K562 (cell line): ENCODE data around the gene LCP2. TPM values are rescaled to one million over a fixed set of nuclear protein-coding genes. Genes with fewer than 3 reads are reported as not detected.

Source experiments
- ATAC-seq: fragments of 200-7000 bp; cut with Tn5 transposase; 3 replicates; pipeline ENCODE4 v1.9.1; 2020; ENCODE audit warnings: moderate library complexity
- BruUV-seq: library from RNA; stranded (reverse); fragments of 400-500 nt; replicated peaks from 2 replicates; lab custom pipeline; 2021; lab: Mats Ljungman, UMichigan
- CTCF ChIA-PET: fragments of 300-600 bp; formaldehyde crosslinking; extraction: SDS; loops from one replicate; lab custom pipeline; 2021; ENCODE audit warnings: low intra/inter-chr PET ratio; lab: Yijun Ruan, JAX
- POLR2A ChIA-PET: fragments of 300-600, 350-650 bp; sonication (Branson Sonifier 250); formaldehyde crosslinking; extraction: SDS; loops from one replicate; lab custom pipeline; 2021; ENCODE audit warnings: antibody characterized with exemption, inconsistent platforms; lab: Yijun Ruan, JAX
- DNase-seq, 4 experiments: peaks; one replicate each; pipeline versions ENCODE4 v3.0.0 to v3.0.0-alpha.2; 2011 to 2018; ENCODE audit warnings: low spot score in 3 of 4, mixed read lengths in 3 of 4; ENCODE audit errors: extremely low read depth in 1 of 4
- FAIRE-seq: peaks from 2 replicates; lab custom pipeline; 2011; peaks lifted over from hg19 to GRCh38; lab: Jason Lieb, UNC
- H2AFZ ChIP-seq: 2 replicates; pipeline ENCODE4 v1.6.0; 2011; ENCODE audit warnings: low read depth, low read length, control low read depth, inconsistent platforms
- H3K27ac ChIP-seq: fragments of 200-600 bp; 3 replicates; pipeline ENCODE4 v1.8.0; 2011; ENCODE audit warnings: low read depth, mild to moderate bottlenecking, control low read depth, inconsistent platforms, low read length, moderate library complexity, mixed read lengths; ENCODE audit errors: extremely low read depth
- H3K27me3 ChIP-seq, 2 experiments: fragments of 300-600 bp in 1 of 2; 2 replicates in 1 of 2; 3 replicates in 1 of 2; pipeline versions ENCODE4 v1.6.0 to v1.8.0; 2011; ENCODE audit warnings: inconsistent platforms in 2 of 2, low read length in 2 of 2, mild to moderate bottlenecking in 1 of 2, mixed read lengths in 1 of 2, moderate library complexity in 1 of 2; ENCODE audit not compliant: control insufficient read depth in 2 of 2, insufficient read depth in 2 of 2
- H3K36me3 ChIP-seq: fragments of 300-600 bp; 3 replicates; pipeline ENCODE4 v1.8.0; 2011; ENCODE audit warnings: mild to moderate bottlenecking, low read length, inconsistent platforms; ENCODE audit not compliant: control insufficient read depth, insufficient read depth
- H3K4me1 ChIP-seq, 2 experiments: fragments of 200-600 bp in 1 of 2; replicated peaks in 1 of 2; 2 replicates in 1 of 2; 3 replicates in 1 of 2; pipeline versions ENCODE4 v1.5.1 to v1.8.0; 2011; ENCODE audit warnings: inconsistent platforms in 2 of 2, low read length in 2 of 2, mild to moderate bottlenecking in 1 of 2, mixed read lengths in 1 of 2, moderate library complexity in 1 of 2; ENCODE audit not compliant: control insufficient read depth in 2 of 2, insufficient read depth in 2 of 2
- H3K4me2 ChIP-seq: 2 replicates; pipeline ENCODE4 v1.6.1; 2011; ENCODE audit warnings: low read length, control low read depth, inconsistent platforms, mixed read lengths; ENCODE audit not compliant: insufficient read depth
- H3K4me3 ChIP-seq: fragments of 200-600 bp; sonication (generic), shearing (Covaris generic); 2 replicates; pipeline ENCODE4 v1.5.1; 2016; ENCODE audit warnings: control low read depth, inconsistent platforms
- H3K79me2 ChIP-seq: fragments of 200-600 bp; 3 replicates; pipeline ENCODE4 v1.8.0; 2011; ENCODE audit warnings: low read length, inconsistent platforms; ENCODE audit not compliant: control insufficient read depth, insufficient read depth
- H3K9ac ChIP-seq, 2 experiments: 2 replicates each; pipeline versions ENCODE4 v1.6.0 to v1.6.1; 2011; ENCODE audit warnings: low read depth in 2 of 2, low read length in 2 of 2, control low read depth in 1 of 2, inconsistent platforms in 1 of 2, mild to moderate bottlenecking in 1 of 2, mixed read lengths in 1 of 2; ENCODE audit not compliant: insufficient read depth in 1 of 2
- H3K9me1 ChIP-seq: one replicate; pipeline ENCODE4 v1.6.0; 2011; ENCODE audit warnings: inconsistent platforms, mild to moderate bottlenecking, low read length, moderate library complexity; ENCODE audit not compliant: control insufficient read depth, insufficient read depth
- H3K9me3 ChIP-seq: replicated peaks from 2 replicates; pipeline ENCODE4 v1.5.1; 2011; ENCODE audit warnings: low read depth, low read length, inconsistent platforms; ENCODE audit not compliant: control insufficient read depth, insufficient read depth
- H4K20me1 ChIP-seq: replicated peaks from 2 replicates; pipeline ENCODE4 v1.6.1; 2011; ENCODE audit warnings: low read length, inconsistent platforms, mixed read lengths; ENCODE audit not compliant: control insufficient read depth, insufficient read depth
- CREBBP ChIP-seq: IDR thresholded peaks from one replicate; pipeline ENCODE4 v1.6.1; 2012; ENCODE audit warnings: low read depth, mild to moderate bottlenecking, control low read depth, inconsistent platforms, low read length
- FOXK1 ChIP-seq: sonication (generic); formaldehyde crosslinking; IDR thresholded peaks from 2 replicates; pipeline ENCODE4 v1.8.0; 2022; ENCODE audit warnings: missing genetic modification reagents, mild to moderate bottlenecking, borderline replicate concordance
- HNRNPH1 ChIP-seq: fragments of 200-400 bp; formaldehyde crosslinking; optimal IDR thresholded peaks from 2 replicates; pipeline ENCODE3; 2017; ENCODE audit warnings: low read depth, mild to moderate bottlenecking, low read length, moderate library complexity
- HOXB6 ChIP-seq: fragments of 250-450 bp; sonication (Bioruptor Pico); IDR thresholded peaks from 2 replicates; pipeline ENCODE4 v1.5.1; 2022; ENCODE audit warnings: mild to moderate bottlenecking, borderline replicate concordance
- POLR2G ChIP-seq: fragments of 200-400 bp; formaldehyde crosslinking; IDR thresholded peaks from 2 replicates; pipeline ENCODE4 v1.6.1; 2017; ENCODE audit warnings: low read depth, mild to moderate bottlenecking, antibody characterized with exemption, low read length, moderate library complexity
- SMARCB1 ChIP-seq: IDR thresholded peaks from 2 replicates; pipeline ENCODE4 v1.6.1; 2011; ENCODE audit warnings: improper control_type of control experiment, low read depth; ENCODE audit not compliant: insufficient read length
- SRF ChIP-seq, 2 experiments: fragments of 250-450, 450-650 bp in 1 of 2; sonication (Bioruptor Pico) in 1 of 2; sonication (generic) in 1 of 2; formaldehyde crosslinking; IDR thresholded peaks; 2 replicates each; pipeline versions ENCODE4 v1.5.0 to v1.5.1; 2020 to 2022; ENCODE audit warnings: mild to moderate bottlenecking in 1 of 2, missing genetic modification reagents in 1 of 2
- SRSF1 ChIP-seq: fragments of 200-400 bp; formaldehyde crosslinking; IDR thresholded peaks from 2 replicates; pipeline ENCODE4 v1.6.1; 2017; ENCODE audit warnings: mild to moderate bottlenecking, low read depth, low read length, moderate library complexity
- WGBS: fragments of 100-300 bp; shearing (Covaris generic); methylation state at CpG from one replicate; pipeline ENCODE4 v1.1.6; 2016; ENCODE audit warnings: low coverage, mixed read lengths; ENCODE audit not compliant: insufficient coverage; ENCODE audit errors: missing lambda C conversion rate; 5-methylcytosine and 5-hydroxymethylcytosine counted together
- in situ Hi-C: fragments of 300-500 bp; cut with MboI; formaldehyde crosslinking; loops from 4 replicates; pipeline ENCODE4 v1.15.0; 2018; ENCODE audit warnings: inconsistent platforms, mixed read lengths
- intact Hi-C: fragments of 100-400 bp; cut with micrococcal nuclease; formaldehyde crosslinking; loops from 2 replicates; pipeline ENCODE4 v1.14.2; 2022
- polyA plus RNA-seq, 8 experiments: library from polyadenylated mRNA; depleted of rRNA in 4 of 8; stranded (reverse) in 5 of 8; unstranded in 3 of 8; fragments of >200 nt; fragmentation: Nextera tagmentation in 2 of 8; fragmentation: Illumina TruSeq in 1 of 8; extraction: Ambion mirVana in 2 of 8; extraction: Trizol in 1 of 8; gene quantifications; 2 replicates each; pipeline versions ENCODE4 v1.2.1 to v1.2.3, GENCODE V29; 2011 to 2014; ENCODE audit warnings: inconsistent platforms in 1 of 8, missing spikeins in 1 of 8
- total RNA-seq, 7 experiments: library from RNA; depleted of rRNA in 6 of 7; stranded (reverse); fragments of >200 nt in 6 of 7; fragmentation: Illumina TruSeq in 2 of 7; extraction: Trizol in 2 of 7; gene quantifications; 2 replicates each; pipeline versions ENCODE4 v1.2.1 to v1.2.3, GENCODE V29; 2011 to 2021; ENCODE audit warnings: low replicate concordance in 1 of 7
- TF ChIP-seq, protein P1 (sequence below): fragments of 250-450 bp; sonication (Bioruptor Pico); IDR thresholded peaks from 2 replicates; pipeline ENCODE4 v1.4.0; 2020
- TF ChIP-seq, protein P2 (sequence below): fragments of 450-650 bp; formaldehyde crosslinking; IDR thresholded peaks from 2 replicates; pipeline ENCODE4 v1.4.0; 2020; ENCODE audit warnings: mild to moderate bottlenecking
- TF ChIP-seq, protein P3 (sequence below): conservative IDR thresholded peaks from 2 replicates; pipeline ENCODE4 v1.6.1; 2011; ENCODE audit warnings: low read depth, mild to moderate bottlenecking, low read length; ENCODE audit not compliant: control insufficient read depth
- TF ChIP-seq, protein P4 (sequence below), 3 experiments: fragments of 200-800 bp in 1 of 3; sonication (Bioruptor generic) in 1 of 3; sonication (generic) in 1 of 3; formaldehyde crosslinking in 1 of 3; IDR thresholded peaks; 2 replicates each; pipeline versions ENCODE4 v1.6.1 to v1.8.0; 2016 to 2022; ENCODE audit warnings: mild to moderate bottlenecking in 2 of 3, missing compliant biosample characterization in 2 of 3, missing genetic modification characterization in 2 of 3, missing genetic modification reagents in 1 of 3

LCP2 gene
- total and polyA plus RNA-seq, 9 of the 15 experiments (the other 6 are each of a cell fraction or from before 2014, with no cell fraction given), result 4.0 to 31.3 (median 14.6) TPM

DNA sequence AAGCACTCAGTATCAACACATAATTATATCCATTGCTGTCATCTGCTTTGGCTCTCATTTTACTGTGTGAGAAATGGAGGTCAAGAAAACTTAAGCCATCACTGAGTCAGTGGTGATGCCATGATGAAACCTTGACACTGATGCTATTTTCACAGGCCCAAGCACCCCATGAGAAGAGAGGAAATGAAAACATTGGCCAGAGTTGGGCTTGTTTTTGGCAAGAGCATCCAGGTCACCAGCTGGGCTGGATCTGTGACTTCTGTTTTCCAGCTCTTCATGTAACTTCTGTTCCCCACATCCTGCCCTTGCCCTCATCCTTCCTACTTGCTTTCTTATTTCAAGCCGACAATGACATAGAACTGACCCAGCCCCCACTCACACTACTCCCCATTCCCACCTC, 10.0 kb downstream of the LCP2 start:
- no peaks in the 10 kb centered on the region for H3K79me2 ChIP-seq
- intact Hi-C loops, result no loop called here
- H3K9ac ChIP-seq, result no peak overlapping the region
- H2AFZ ChIP-seq, result no peak overlapping the region
- WGBS, result 55% methylated on average over 1 of the region's 1 CpG
- FAIRE-seq, result no peak
- H3K4me1 ChIP-seq, result no peaks in the 10 kb centered on the region; a peak in 1 of 5 replicates
- DNase-seq, result no peak
- in situ Hi-C loops, result no loop called here
- no peak overlapping the region for H3K27ac ChIP-seq
- H3K27me3 ChIP-seq, result no peaks in the 10 kb centered on the region
- no peak overlapping the region for H3K4me3 ChIP-seq
- H3K4me2 ChIP-seq, result no peak overlapping the region
- 0 out of 3 replicates have a peak, but pooled peaks cover under 1% of the 10 kb centered on the region for H3K36me3 ChIP-seq
- BruUV-seq, result no TSS peak
- no peak for ATAC-seq
- POLR2A ChIA-PET, result interaction anchor here (1.0 kb wide), 1 partner anchor 9 kb away, joined by 4 read pairs; the partner anchor contains the start of gene LCP2
- no peaks in the 10 kb centered on the region for H4K20me1 ChIP-seq
- no peaks in the 10 kb centered on the region for H3K9me1 ChIP-seq
- CTCF ChIA-PET, result no interaction called here
- H3K9me3 ChIP-seq, result no peaks in the 10 kb centered on the region
- TF ChIP-seq HNRNPH1 (no peak), SRSF1 (no peak), CREBBP (no peak), POLR2G (no peak), FOXK1 (CRISPR knock-in tag) (no peak), HOXB6 (CRISPR knock-in tag) (no peak), SMARCB1 (no peak), SRF (CRISPR knock-in tag; IDR thresholded peaks at IDR 0.05) (no peak)
- TF ChIP-seq, protein P1, sequence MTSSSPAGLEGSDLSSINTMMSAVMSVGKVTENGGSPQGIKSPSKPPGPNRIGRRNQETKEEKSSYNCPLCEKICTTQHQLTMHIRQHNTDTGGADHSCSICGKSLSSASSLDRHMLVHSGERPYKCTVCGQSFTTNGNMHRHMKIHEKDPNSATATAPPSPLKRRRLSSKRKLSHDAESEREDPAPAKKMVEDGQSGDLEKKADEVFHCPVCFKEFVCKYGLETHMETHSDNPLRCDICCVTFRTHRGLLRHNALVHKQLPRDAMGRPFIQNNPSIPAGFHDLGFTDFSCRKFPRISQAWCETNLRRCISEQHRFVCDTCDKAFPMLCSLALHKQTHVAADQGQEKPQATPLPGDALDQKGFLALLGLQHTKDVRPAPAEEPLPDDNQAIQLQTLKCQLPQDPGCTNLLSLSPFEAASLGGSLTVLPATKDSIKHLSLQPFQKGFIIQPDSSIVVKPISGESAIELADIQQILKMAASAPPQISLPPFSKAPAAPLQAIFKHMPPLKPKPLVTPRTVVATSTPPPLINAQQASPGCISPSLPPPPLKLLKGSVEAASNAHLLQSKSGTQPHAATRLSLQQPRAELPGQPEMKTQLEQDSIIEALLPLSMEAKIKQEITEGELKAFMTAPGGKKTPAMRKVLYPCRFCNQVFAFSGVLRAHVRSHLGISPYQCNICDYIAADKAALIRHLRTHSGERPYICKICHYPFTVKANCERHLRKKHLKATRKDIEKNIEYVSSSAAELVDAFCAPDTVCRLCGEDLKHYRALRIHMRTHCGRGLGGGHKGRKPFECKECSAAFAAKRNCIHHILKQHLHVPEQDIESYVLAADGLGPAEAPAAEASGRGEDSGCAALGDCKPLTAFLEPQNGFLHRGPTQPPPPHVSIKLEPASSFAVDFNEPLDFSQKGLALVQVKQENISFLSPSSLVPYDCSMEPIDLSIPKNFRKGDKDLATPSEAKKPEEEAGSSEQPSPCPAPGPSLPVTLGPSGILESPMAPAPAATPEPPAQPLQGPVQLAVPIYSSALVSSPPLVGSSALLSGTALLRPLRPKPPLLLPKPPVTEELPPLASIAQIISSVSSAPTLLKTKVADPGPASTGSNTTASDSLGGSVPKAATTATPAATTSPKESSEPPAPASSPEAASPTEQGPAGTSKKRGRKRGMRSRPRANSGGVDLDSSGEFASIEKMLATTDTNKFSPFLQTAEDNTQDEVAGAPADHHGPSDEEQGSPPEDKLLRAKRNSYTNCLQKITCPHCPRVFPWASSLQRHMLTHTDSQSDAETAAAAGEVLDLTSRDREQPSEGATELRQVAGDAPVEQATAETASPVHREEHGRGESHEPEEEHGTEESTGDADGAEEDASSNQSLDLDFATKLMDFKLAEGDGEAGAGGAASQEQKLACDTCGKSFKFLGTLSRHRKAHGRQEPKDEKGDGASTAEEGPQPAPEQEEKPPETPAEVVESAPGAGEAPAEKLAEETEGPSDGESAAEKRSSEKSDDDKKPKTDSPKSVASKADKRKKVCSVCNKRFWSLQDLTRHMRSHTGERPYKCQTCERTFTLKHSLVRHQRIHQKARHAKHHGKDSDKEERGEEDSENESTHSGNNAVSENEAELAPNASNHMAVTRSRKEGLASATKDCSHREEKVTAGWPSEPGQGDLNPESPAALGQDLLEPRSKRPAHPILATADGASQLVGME (CRISPR knock-in tag), result no peak
- TF ChIP-seq, protein P2, sequence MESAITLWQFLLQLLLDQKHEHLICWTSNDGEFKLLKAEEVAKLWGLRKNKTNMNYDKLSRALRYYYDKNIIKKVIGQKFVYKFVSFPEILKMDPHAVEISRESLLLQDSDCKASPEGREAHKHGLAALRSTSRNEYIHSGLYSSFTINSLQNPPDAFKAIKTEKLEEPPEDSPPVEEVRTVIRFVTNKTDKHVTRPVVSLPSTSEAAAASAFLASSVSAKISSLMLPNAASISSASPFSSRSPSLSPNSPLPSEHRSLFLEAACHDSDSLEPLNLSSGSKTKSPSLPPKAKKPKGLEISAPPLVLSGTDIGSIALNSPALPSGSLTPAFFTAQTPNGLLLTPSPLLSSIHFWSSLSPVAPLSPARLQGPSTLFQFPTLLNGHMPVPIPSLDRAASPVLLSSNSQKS (CRISPR knock-in tag), result no peak
- TF ChIP-seq, protein P3, sequence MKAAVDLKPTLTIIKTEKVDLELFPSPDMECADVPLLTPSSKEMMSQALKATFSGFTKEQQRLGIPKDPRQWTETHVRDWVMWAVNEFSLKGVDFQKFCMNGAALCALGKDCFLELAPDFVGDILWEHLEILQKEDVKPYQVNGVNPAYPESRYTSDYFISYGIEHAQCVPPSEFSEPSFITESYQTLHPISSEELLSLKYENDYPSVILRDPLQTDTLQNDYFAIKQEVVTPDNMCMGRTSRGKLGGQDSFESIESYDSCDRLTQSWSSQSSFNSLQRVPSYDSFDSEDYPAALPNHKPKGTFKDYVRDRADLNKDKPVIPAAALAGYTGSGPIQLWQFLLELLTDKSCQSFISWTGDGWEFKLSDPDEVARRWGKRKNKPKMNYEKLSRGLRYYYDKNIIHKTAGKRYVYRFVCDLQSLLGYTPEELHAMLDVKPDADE, result no peak
- TF ChIP-seq, protein P4, sequence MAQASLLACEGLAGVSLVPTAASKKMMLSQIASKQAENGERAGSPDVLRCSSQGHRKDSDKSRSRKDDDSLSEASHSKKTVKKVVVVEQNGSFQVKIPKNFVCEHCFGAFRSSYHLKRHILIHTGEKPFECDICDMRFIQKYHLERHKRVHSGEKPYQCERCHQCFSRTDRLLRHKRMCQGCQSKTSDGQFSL (CRISPR knock-in tag; IDR thresholded peaks at IDR 0.05), result no peak
- TF ChIP-seq, protein P4 (tag; IDR thresholded peaks at IDR 0.05), result no peak
